GM12878 (cell line): ENCODE results near the gene HUNK. TPM values are rescaled to one million over a fixed set of nuclear protein-coding genes. Genes with fewer than 3 reads are reported as not detected.

Experiments
- ATAC-seq: fragments of 200-7000 bp; cut with Tn5 transposase; 3 replicates; pipeline ENCODE4 v1.9.1; 2020; ENCODE audit warnings: mild to moderate bottlenecking, moderate library complexity
- BruUV-seq: library from RNA; stranded (reverse); fragments of 400-500 nt; replicated peaks from 2 replicates; lab custom pipeline; 2021; lab: Mats Ljungman, UMichigan
- CTCF ChIA-PET: fragments of 300-600 bp; sonication (Branson Sonifier 250); formaldehyde crosslinking; extraction: SDS; loops from one replicate; lab custom pipeline; 2021; ENCODE audit warnings: inconsistent platforms; lab: Yijun Ruan, JAX
- POLR2A ChIA-PET: fragments of 350-600 bp; formaldehyde crosslinking; extraction: SDS; loops from one replicate; lab custom pipeline; 2021; ENCODE audit warnings: inconsistent platforms; lab: Charles Lee
- RAD21 ChIA-PET: fragments of 300-600 bp; sonication (Branson Sonifier 250); formaldehyde crosslinking; loops from one replicate; lab custom pipeline; 2023; ENCODE audit warnings: antibody characterized with exemption; ENCODE audit not compliant: unreplicated experiment; lab: Charles Lee
- SMC1A ChIA-PET: fragments of 300-600 bp; sonication (Branson Sonifier 250); formaldehyde crosslinking; loops from one replicate; lab custom pipeline; 2023; ENCODE audit not compliant: unreplicated experiment, uncharacterized antibody; lab: Charles Lee
- DNase-seq: peaks from one replicate; pipeline ENCODE4 v3.0.0-alpha.2; 2011; ENCODE audit warnings: low read depth, low spot score
- FAIRE-seq: peaks from 3 replicates; lab custom pipeline; 2011; peaks lifted over from hg19 to GRCh38; lab: Jason Lieb, UNC
- H2AFZ ChIP-seq: 2 replicates; pipeline ENCODE4 v1.6.0; 2011; ENCODE audit warnings: low read depth, low read length, control low read depth; ENCODE audit not compliant: control insufficient read depth
- H3K27ac ChIP-seq: 2 replicates; pipeline ENCODE4 v1.5.1; 2011; ENCODE audit warnings: control low read depth; ENCODE audit not compliant: control insufficient read depth, insufficient read depth
- H3K27me3 ChIP-seq, 2 experiments: replicated peaks in 1 of 2; 2 replicates each; pipeline versions ENCODE4 v1.6.0 to v1.6.1; 2011; ENCODE audit warnings: low read length in 1 of 2; ENCODE audit not compliant: control insufficient read depth in 2 of 2, insufficient read depth in 2 of 2
- H3K36me3 ChIP-seq, 2 experiments: 2 replicates each; pipeline ENCODE4 v1.5.1; 2011; ENCODE audit warnings: low read length in 1 of 2; ENCODE audit not compliant: control insufficient read depth in 2 of 2, insufficient read depth in 2 of 2
- H3K4me1 ChIP-seq: 2 replicates; pipeline ENCODE4 v1.6.1; 2011; ENCODE audit warnings: mild to moderate bottlenecking, low read length, moderate library complexity, mixed read lengths; ENCODE audit not compliant: control insufficient read depth, insufficient read depth
- H3K4me2 ChIP-seq: 2 replicates; pipeline ENCODE4 v1.6.0; 2011; ENCODE audit warnings: control low read depth; ENCODE audit not compliant: control insufficient read depth, insufficient read depth
- H3K4me3 ChIP-seq: fragments of 200-600 bp; sonication (generic); 2 replicates; pipeline ENCODE4 v1.5.1; 2016
- H3K79me2 ChIP-seq: 2 replicates; pipeline ENCODE4 v1.6.0; 2011; ENCODE audit warnings: low read length; ENCODE audit not compliant: control insufficient read depth, insufficient read depth
- H3K9ac ChIP-seq: 2 replicates; pipeline ENCODE4 v1.8.0; 2011; ENCODE audit warnings: low read length, control low read depth, mixed read lengths; ENCODE audit not compliant: control insufficient read depth, insufficient read depth
- H3K9me3 ChIP-seq: replicated peaks from 3 replicates; pipeline ENCODE4 v1.5.1; 2011; ENCODE audit warnings: mild to moderate bottlenecking, low read length; ENCODE audit not compliant: control insufficient read depth, insufficient read depth
- H4K20me1 ChIP-seq: 2 replicates; pipeline ENCODE4 v1.6.0; 2011; ENCODE audit not compliant: control insufficient read depth, insufficient read depth
- ASH2L ChIP-seq: fragments of 300-600, 200-600 bp; sonication (generic); IDR thresholded peaks from 2 replicates; pipeline ENCODE4 v1.6.1; 2017; ENCODE audit warnings: low read depth, mild to moderate bottlenecking, borderline replicate concordance
- ESRRA ChIP-seq: IDR thresholded peaks from 2 replicates; pipeline ENCODE4 v1.6.1; 2012; ENCODE audit warnings: mild to moderate bottlenecking, low read length, improper control_type of control experiment
- EZH2 ChIP-seq: IDR thresholded peaks from 2 replicates; pipeline ENCODE4 v1.6.1; 2012; ENCODE audit warnings: low read depth, mild to moderate bottlenecking, control low read depth, inconsistent platforms, low read length, borderline replicate concordance; ENCODE audit not compliant: control insufficient read depth
- FOS ChIP-seq: IDR thresholded peaks from 3 replicates; pipeline ENCODE4 v1.6.1; 2011; ENCODE audit warnings: borderline replicate concordance; ENCODE audit not compliant: insufficient read length; ENCODE audit errors: extremely low read depth
- HCFC1 ChIP-seq: fragments of 150-350 bp; IDR thresholded peaks from 2 replicates; pipeline ENCODE4 v1.6.1; 2014; ENCODE audit warnings: low read length
- HDAC2 ChIP-seq: fragments of 200-600 bp; sonication (generic); IDR thresholded peaks from 2 replicates; pipeline ENCODE4 v1.6.1; 2017
- MAX ChIP-seq: IDR thresholded peaks from 2 replicates; pipeline ENCODE4 v1.6.1; 2012; ENCODE audit warnings: low read depth, low read length, improper control_type of control experiment
- POU2F2 ChIP-seq: IDR thresholded peaks from 3 replicates; pipeline ENCODE4 v1.6.1; 2011; ENCODE audit warnings: low read depth, mild to moderate bottlenecking, low read length, borderline replicate concordance
- RAD21 ChIP-seq: IDR thresholded peaks from 2 replicates; pipeline ENCODE4 v1.6.1; 2011; ENCODE audit warnings: mild to moderate bottlenecking, low read depth, low read length, moderate library complexity; ENCODE audit not compliant: insufficient read depth
- SMAD1 ChIP-seq: fragments of 450-650 bp; IDR thresholded peaks from 2 replicates; pipeline ENCODE4 v1.6.1; 2018; ENCODE audit warnings: mild to moderate bottlenecking, low read depth; ENCODE audit not compliant: partially characterized antibody
- STAT1 ChIP-seq: fragments of 450-650 bp; conservative IDR thresholded peaks from 2 replicates; pipeline ENCODE4 v1.6.1; 2014; ENCODE audit warnings: antibody characterized with exemption, mild to moderate bottlenecking
- SUPT20H ChIP-seq: IDR thresholded peaks from 2 replicates; pipeline ENCODE4 v1.6.1; 2011; ENCODE audit warnings: low read depth, mild to moderate bottlenecking, low read length, moderate library complexity, borderline replicate concordance; ENCODE audit not compliant: control insufficient read depth
- TCF7 ChIP-seq: IDR thresholded peaks from 2 replicates; pipeline ENCODE4 v1.6.1; 2014; ENCODE audit warnings: antibody characterized with exemption, borderline replicate concordance
- ZBED1 ChIP-seq: IDR thresholded peaks from 2 replicates; pipeline ENCODE4 v1.6.1; 2016; ENCODE audit warnings: borderline replicate concordance
- ZNF622 ChIP-seq: fragments of 450-650 bp; IDR thresholded peaks from 2 replicates; pipeline ENCODE4 v1.6.1; 2017; ENCODE audit warnings: mild to moderate bottlenecking, inconsistent platforms
- WGBS: methylation state at CpG from one replicate; pipeline ENCODE4 v1.1.6; 2016; ENCODE audit warnings: low lambda C conversion rate; ENCODE audit not compliant: insufficient replicate concordance, insufficient coverage; ENCODE audit errors: missing lambda C conversion rate; 5-methylcytosine and 5-hydroxymethylcytosine counted together
- in situ Hi-C: fragments of 300-500 bp; cut with MboI; formaldehyde crosslinking; loops from 9 replicates; pipeline ENCODE4 v1.14.3; 2018; ENCODE audit warnings: mixed read lengths
- intact Hi-C: fragments of 100-400 bp; cut with micrococcal nuclease; formaldehyde crosslinking; loops from one replicate; pipeline ENCODE4 v1.14.2; 2022; ENCODE audit not compliant: unreplicated experiment
- polyA plus RNA-seq, 11 experiments: library from polyadenylated mRNA; depleted of rRNA in 4 of 11; unstranded in 6 of 11; stranded (reverse) in 5 of 11; fragments of >200 nt; fragmentation: Nextera tagmentation in 4 of 11; fragmentation: Illumina TruSeq in 1 of 11; extraction: Ambion mirVana in 4 of 11; extraction: Trizol in 1 of 11; gene quantifications; 1 replicate in 1 of 11; 2 replicates in 10 of 11; pipeline versions ENCODE4 v1.2.1 to v1.2.3, GENCODE V29; 2011 to 2016; ENCODE audit warnings: inconsistent platforms in 2 of 11, missing spikeins in 2 of 11, low read depth in 1 of 11
- total RNA-seq, 4 experiments: library from RNA; depleted of rRNA in 3 of 4; stranded (reverse); fragments of >200 nt in 3 of 4; fragmentation: Illumina TruSeq in 1 of 4; extraction: Trizol in 1 of 4; gene quantifications; 2 replicates each; pipeline versions ENCODE4 v1.2.1 to v1.2.3, GENCODE V29; 2013 to 2021

The HUNK gene
- total and polyA plus RNA-seq, 10 of the 15 experiments (the other 5 are each of a cell fraction or from before 2014, with no cell fraction given), result under 0.01 to 0.14 (median 0.03) TPM; not detected in 7

GRCh38 chr21:31961704-31962103 lies 88.9 kb downstream of the HUNK start:
- H3K4me2 ChIP-seq, result no peak overlapping the region
- in situ Hi-C loops (no loop called here), intact Hi-C loops (no loop called here)
- H3K27me3 ChIP-seq, result no peaks in the 10 kb centered on the region
- H3K4me3 ChIP-seq, result no peak overlapping the region
- FAIRE-seq (no peak), ATAC-seq (no peak), DNase-seq (no peak)
- H2AFZ ChIP-seq, result no peak overlapping the region
- ChIA-PET CTCF (no interaction called here), RAD21 (no interaction called here), SMC1A (no interaction called here), POLR2A (no interaction called here)
- BruUV-seq, result no TSS peak
- H3K36me3 ChIP-seq, result no peaks in the 10 kb centered on the region
- H3K27ac ChIP-seq, result no peak overlapping the region
- no peak overlapping the region for H3K9ac ChIP-seq
- no peaks in the 10 kb centered on the region for H3K79me2 ChIP-seq
- no peaks in the 10 kb centered on the region for H3K9me3 ChIP-seq
- no peaks in the 10 kb centered on the region for H4K20me1 ChIP-seq
- 17% methylated on average over 1 of the region's 1 CpG for WGBS
- H3K4me1 ChIP-seq, result no peaks in the 10 kb centered on the region
- no peak for TF ChIP-seq SUPT20H
- no peak for TF ChIP-seq TCF7
- no peak for TF ChIP-seq ASH2L

GRCh38 chr21:31964692-31965091 lies 91.9 kb downstream of the HUNK start:
- Histone ChIP-seq H3K79me2 (no peaks in the 10 kb centered on the region), H4K20me1 (no peaks in the 10 kb centered on the region), H2AFZ (no peak overlapping the region), H3K4me2 (no peak overlapping the region), H3K4me3 (no peak overlapping the region), H3K9ac (no peak overlapping the region), H3K4me1 (no peaks in the 10 kb centered on the region), H3K36me3 (no peaks in the 10 kb centered on the region), H3K27me3 (no peaks in the 10 kb centered on the region), H3K9me3 (no peaks in the 10 kb centered on the region), H3K27ac (no peak overlapping the region)
- in situ Hi-C loops, result no loop called here
- TF ChIP-seq HDAC2, result no peak
- no peak for TF ChIP-seq MAX
- no peak for TF ChIP-seq ZBED1
- no peak for TF ChIP-seq ZNF622
- no peak for TF ChIP-seq HCFC1
- TF ChIP-seq POU2F2, result no peak
- no peak for TF ChIP-seq SMAD1
- TF ChIP-seq ESRRA, result no peak
- no peak for TF ChIP-seq STAT1
- TF ChIP-seq FOS, result no peak
- TF ChIP-seq RAD21, result no peak
- no peak for TF ChIP-seq EZH2
- BruUV-seq, result no TSS peak
- FAIRE-seq (no peak), DNase-seq (no peak), ATAC-seq (no peak)
- 33% methylated on average over 6 of the region's 6 CpGs for WGBS
- ChIA-PET SMC1A (no interaction called here), POLR2A (no interaction called here), CTCF (no interaction called here), RAD21 (no interaction called here)
- intact Hi-C loops, result no loop called here
